Stimulated activated naive B cell treated with anti-CD40 and anti-IgM and Interleukin-4, amounts not matched to agents 10 μg/mL and 1 μg/mL and 100 μg/mL, for 72 hours (primary cell): ENCODE measurements around the gene NQO2.
A peak's percentile ranks its signal among the peaks of the same experiment; 100 is the strongest.

Experiments used
- ATAC-seq, 2 donors: fragments of 150-1000 bp; cut with Tn5 transposase; replicated peaks; 2 replicates each; pipeline ENCODE4 v1.10.0; 2021; ENCODE audit warnings: moderate library complexity in 1 of 2
- DNase-seq: peaks from one replicate; pipeline ENCODE4 v3.0.0; 2021
- H3K27ac Mint-ChIP-seq: one replicate; pipeline ENCODE4 v1.8.0; 2022; ENCODE audit warnings: mild to moderate bottlenecking, mixed read lengths
- H3K27me3 Mint-ChIP-seq, 2 donors: one replicate each; pipeline ENCODE4 v1.8.0; 2022; ENCODE audit warnings: mixed read lengths in 2 of 2
- H3K36me3 Mint-ChIP-seq, 2 donors: one replicate each; pipeline ENCODE4 v1.8.0; 2022; ENCODE audit warnings: mixed read lengths in 2 of 2, mild to moderate bottlenecking in 1 of 2
- H3K4me1 Mint-ChIP-seq, 2 donors: one replicate each; pipeline ENCODE4 v1.8.0; 2022; ENCODE audit warnings: mixed read lengths in 2 of 2, mild to moderate bottlenecking in 1 of 2
- H3K4me3 Mint-ChIP-seq, 2 donors: one replicate each; pipeline ENCODE4 v1.8.0; 2022; ENCODE audit warnings: mild to moderate bottlenecking in 2 of 2, mixed read lengths in 2 of 2, moderate library complexity in 1 of 2
- H3K9me3 Mint-ChIP-seq, 2 donors: one replicate each; pipeline ENCODE4 v1.8.0; 2022; ENCODE audit warnings: mixed read lengths in 2 of 2, mild to moderate bottlenecking in 1 of 2

Gene NQO2

GRCh38 chr6:2976060-2976459, 23.6 kb upstream of the NQO2 start:
- Mint-ChIP-seq H3K4me1 (peaks cover 4 to 7% of the 10 kb centered on the region in 2 donors), H3K4me3 (no peak overlapping the region), H3K27ac (no peak overlapping the region), H3K36me3 (no peaks in the 10 kb centered on the region), H3K9me3 (no peaks in the 10 kb centered on the region), H3K27me3 (peaks cover 6 to 26% of the 10 kb centered on the region in 2 donors)
- DNase-seq (no peak), ATAC-seq (peak in 1 of 2 donors; percentile 28)

- no peaks in the 10 kb centered on the region for H3K36me3 Mint-ChIP-seq
- DNase-seq (no peak), ATAC-seq (peak in 1 of 2 donors; percentile 36)
- peak overlapping the region in 1 of 2 donors; percentile 10 for H3K4me3 Mint-ChIP-seq
- H3K4me1 Mint-ChIP-seq, result peaks cover 4 to 11% of the 10 kb centered on the region in 2 donors
- H3K9me3 Mint-ChIP-seq, result no peaks in the 10 kb centered on the region
- H3K27ac Mint-ChIP-seq, result peak overlapping the region; percentile 47
- H3K27me3 Mint-ChIP-seq, result peaks cover 11 to 31% of the 10 kb centered on the region in 2 donors
Observed at GRCh38 chr6:2976571-2977085, 23.1 kb upstream of the NQO2 start.

- Mint-ChIP-seq H3K4me3 (no peak overlapping the region), H3K27ac (no peak overlapping the region), H3K9me3 (no peaks in the 10 kb centered on the region), H3K27me3 (peaks cover 18 to 37% of the 10 kb centered on the region in 2 donors), H3K4me1 (peaks cover 0 to 8% of the 10 kb centered on the region in 2 donors), H3K36me3 (no peaks in the 10 kb centered on the region)
- ATAC-seq (no peak), DNase-seq (no peak)
Observed at GRCh38 chr6:2977290-2977689, 22.4 kb upstream of the NQO2 start.

GRCh38 chr6:2977799-2978590, 21.7 kb upstream of the NQO2 start:
- peaks cover 25 to 42% of the 10 kb centered on the region in 2 donors for H3K27me3 Mint-ChIP-seq
- H3K4me3 Mint-ChIP-seq, result no peak overlapping the region
- ATAC-seq (no peak), DNase-seq (no peak)
- H3K9me3 Mint-ChIP-seq, result no peaks in the 10 kb centered on the region
- H3K36me3 Mint-ChIP-seq, result no peaks in the 10 kb centered on the region
- H3K4me1 Mint-ChIP-seq, result peaks cover 0 to 9% of the 10 kb centered on the region in 2 donors
- no peak overlapping the region for H3K27ac Mint-ChIP-seq

- Mint-ChIP-seq H3K9me3 (no peaks in the 10 kb centered on the region), H3K27me3 (peaks cover 33 to 50% of the 10 kb centered on the region in 2 donors), H3K4me3 (no peak overlapping the region), H3K36me3 (no peaks in the 10 kb centered on the region), H3K4me1 (peaks cover 0 to 9% of the 10 kb centered on the region in 2 donors), H3K27ac (no peak overlapping the region)
- no peak for ATAC-seq
- no peak for DNase-seq
Observed at GRCh38 chr6:2978923-2979322, 20.8 kb upstream of the NQO2 start.

- no peak for ATAC-seq
- Mint-ChIP-seq H3K27me3 (peaks cover 33 to 44% of the 10 kb centered on the region in 2 donors), H3K36me3 (no peaks in the 10 kb centered on the region), H3K4me1 (peaks cover 0 to 9% of the 10 kb centered on the region in 2 donors), H3K4me3 (no peak overlapping the region), H3K27ac (no peak overlapping the region), H3K9me3 (no peaks in the 10 kb centered on the region)
- DNase-seq, result no peak
Observed at GRCh38 chr6:2979819-2980464, 19.8 kb upstream of the NQO2 start.

GRCh38 chr6:2980465-2980855, 19.2 kb upstream of the NQO2 start:
- Mint-ChIP-seq H3K27me3 (peaks cover 33 to 44% of the 10 kb centered on the region in 2 donors), H3K27ac (no peak overlapping the region), H3K9me3 (no peaks in the 10 kb centered on the region), H3K4me1 (peaks cover 0 to 9% of the 10 kb centered on the region in 2 donors), H3K4me3 (no peak overlapping the region), H3K36me3 (no peaks in the 10 kb centered on the region)
- DNase-seq (no peak), ATAC-seq (no peak)

GRCh38 chr6:2982426-2983117, 17.1 kb upstream of the NQO2 start:
- H3K9me3 Mint-ChIP-seq, result no peaks in the 10 kb centered on the region
- H3K4me1 Mint-ChIP-seq, result peaks cover 5 to 9% of the 10 kb centered on the region in 2 donors
- DNase-seq, result no peak
- H3K4me3 Mint-ChIP-seq, result no peak overlapping the region
- peak overlapping the region; percentile 72 for H3K27ac Mint-ChIP-seq
- ATAC-seq, result no peak
- H3K36me3 Mint-ChIP-seq, result no peaks in the 10 kb centered on the region
- peaks cover 30 to 32% of the 10 kb centered on the region in 2 donors for H3K27me3 Mint-ChIP-seq

- H3K4me3 Mint-ChIP-seq, result no peak overlapping the region
- DNase-seq, result no peak
- H3K27me3 Mint-ChIP-seq, result peaks cover 24 to 26% of the 10 kb centered on the region in 2 donors
- ATAC-seq, result no peak
- no peaks in the 10 kb centered on the region for H3K9me3 Mint-ChIP-seq
- H3K4me1 Mint-ChIP-seq, result peaks cover 15 to 18% of the 10 kb centered on the region in 2 donors
- no peaks in the 10 kb centered on the region for H3K36me3 Mint-ChIP-seq
- no peak overlapping the region for H3K27ac Mint-ChIP-seq
Observed at GRCh38 chr6:2984738-2985406, 14.8 kb upstream of the NQO2 start.

- Mint-ChIP-seq H3K27me3 (peaks cover 18 to 20% of the 10 kb centered on the region in 2 donors), H3K27ac (no peak overlapping the region), H3K4me3 (peak overlapping the region in 1 of 2 donors; percentile 93), H3K36me3 (no peaks in the 10 kb centered on the region), H3K4me1 (peaks cover 16 to 23% of the 10 kb centered on the region in 2 donors), H3K9me3 (no peaks in the 10 kb centered on the region)
- DNase-seq (no peak), ATAC-seq (no peak)
Observed at GRCh38 chr6:2986722-2987221, 12.9 kb upstream of the NQO2 start.

GRCh38 chr6:2988094-2988425, 11.6 kb upstream of the NQO2 start:
- H3K4me3 Mint-ChIP-seq, result peak overlapping the region; percentile 90 to 93
- DNase-seq (no peak), ATAC-seq (peak; percentile 5 to 6)
- H3K36me3 Mint-ChIP-seq, result no peaks in the 10 kb centered on the region
- peaks cover 14 to 23% of the 10 kb centered on the region in 2 donors for H3K4me1 Mint-ChIP-seq
- H3K9me3 Mint-ChIP-seq, result no peaks in the 10 kb centered on the region
- peaks cover 7 to 8% of the 10 kb centered on the region in 2 donors for H3K27me3 Mint-ChIP-seq
- H3K27ac Mint-ChIP-seq, result peak overlapping the region; percentile 89

GRCh38 chr6:2988426-2989331, 11.0 kb upstream of the NQO2 start:
- peak; percentile 84 for DNase-seq
- Mint-ChIP-seq H3K4me3 (peak overlapping the region; percentile 90 to 93), H3K27me3 (peaks cover 1 to 2% of the 10 kb centered on the region in 2 donors), H3K36me3 (no peaks in the 10 kb centered on the region), H3K9me3 (no peaks in the 10 kb centered on the region), H3K27ac (peak overlapping the region; percentile 97), H3K4me1 (peaks cover 14 to 23% of the 10 kb centered on the region in 2 donors)
- ATAC-seq, result peak; percentile 83 to 85
